KG1 (cell line): ENCODE data around the gene BIRC7.
"Not testable (repeated sequence)": the region's sequence is repeated elsewhere in the genome, so short reads cannot be mapped to it uniquely, and the experiment has no call there.

ENCODE experiments used
- DNase-seq: peaks from one replicate; lab custom pipeline; 2025; lab: John Stamatoyannopoulos, UW

The BIRC7 gene

DNA sequence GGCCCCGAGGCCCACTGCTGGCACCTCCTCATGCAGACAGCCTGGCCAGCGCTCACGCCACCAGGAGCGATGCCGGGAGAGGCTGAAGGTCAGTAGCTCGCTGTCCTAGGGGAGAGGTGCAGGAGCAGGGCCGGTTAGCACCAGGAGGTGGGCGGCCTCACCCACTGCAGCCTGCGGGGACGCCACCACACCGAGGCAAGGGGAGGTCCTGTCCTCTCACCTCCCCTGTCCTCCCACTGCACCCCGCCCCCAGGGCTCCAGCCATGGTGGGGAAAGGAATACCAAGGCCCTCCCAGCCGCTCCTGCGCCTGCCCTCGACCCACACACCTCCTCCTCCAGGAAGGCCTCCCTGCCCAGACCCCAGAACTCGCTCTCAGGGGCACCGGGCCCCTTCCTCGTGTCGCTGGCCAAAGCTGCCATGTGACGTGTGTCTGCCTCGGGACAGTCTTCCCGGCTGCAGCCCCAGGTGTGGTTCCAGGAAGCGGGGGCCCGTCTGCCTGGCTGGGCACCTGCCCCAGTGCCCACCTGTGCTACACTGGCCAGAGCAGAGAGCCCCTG lies 12.0 kb downstream of the BIRC7 start:
- DNase-seq, result no peak

- DNase-seq, result no peak
Measured at GRCh38 chr20:63248835-63249591, 13.3 kb downstream of the BIRC7 start.

DNA sequence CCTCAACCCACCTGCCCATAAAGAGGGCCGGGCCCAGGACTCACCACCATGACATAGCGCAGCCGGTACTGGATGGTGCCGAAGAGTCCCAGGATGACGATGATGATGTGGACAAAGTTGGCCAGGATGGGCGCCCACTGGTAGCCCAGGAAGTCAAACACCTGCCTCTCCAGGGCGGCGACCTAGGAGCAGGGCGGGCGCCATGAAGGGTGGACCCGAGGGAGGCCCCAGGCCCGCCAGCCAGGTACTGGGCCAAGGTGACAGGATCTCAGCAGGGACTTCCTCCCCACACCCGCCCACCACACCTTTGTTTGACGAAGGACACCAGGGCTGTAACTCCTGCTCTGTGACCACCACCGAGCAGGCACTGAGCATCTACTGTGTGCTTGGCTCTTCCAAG lies 14.2 kb downstream of the BIRC7 start:
- no peak for DNase-seq

GRCh38 chr20:63251350-63251749 lies 15.6 kb downstream of the BIRC7 start:
- DNase-seq, result not testable (repeated sequence)

DNA sequence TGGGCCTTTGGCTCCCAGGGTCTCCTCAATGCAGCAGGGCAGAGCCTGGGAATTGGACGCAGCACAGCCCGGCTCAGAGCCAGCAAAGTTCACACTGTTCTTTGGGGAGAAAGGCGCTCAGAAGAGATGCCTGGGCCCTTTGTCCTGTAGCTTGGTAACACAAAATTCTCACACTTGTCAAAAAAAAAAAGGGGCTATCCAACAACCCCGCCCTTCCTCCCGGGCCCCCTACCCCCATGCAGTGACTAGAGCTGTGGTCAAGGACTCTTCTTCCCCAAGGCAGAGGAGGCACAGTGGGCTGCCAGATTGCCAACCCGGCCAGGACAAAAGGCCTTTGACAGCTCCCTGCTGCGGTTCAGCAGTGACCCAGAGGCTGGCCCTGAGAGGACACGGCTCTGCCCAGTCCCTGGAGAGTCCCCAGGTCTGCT lies 16.6 kb downstream of the BIRC7 start:
- DNase-seq, result no peak

DNA sequence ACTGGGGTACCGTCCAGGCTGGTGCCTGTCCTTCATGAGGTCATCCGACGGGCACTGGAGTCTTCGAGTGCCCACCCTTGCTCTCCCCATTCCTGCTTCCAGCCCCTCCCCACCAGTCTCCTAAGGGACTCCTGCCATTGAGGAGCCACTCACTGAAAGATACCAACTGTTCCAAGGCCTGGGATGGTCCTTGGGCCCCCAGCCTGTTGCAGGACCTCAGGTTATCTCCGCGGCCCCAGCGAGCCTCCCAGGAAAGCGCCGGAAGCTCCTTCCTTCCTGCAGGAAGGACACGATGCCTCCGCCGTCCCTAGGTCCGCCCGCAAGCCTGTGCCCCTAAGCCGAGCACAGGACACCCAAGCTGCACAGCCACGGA lies 17.3 kb downstream of the BIRC7 start:
- DNase-seq, result no peak

DNA sequence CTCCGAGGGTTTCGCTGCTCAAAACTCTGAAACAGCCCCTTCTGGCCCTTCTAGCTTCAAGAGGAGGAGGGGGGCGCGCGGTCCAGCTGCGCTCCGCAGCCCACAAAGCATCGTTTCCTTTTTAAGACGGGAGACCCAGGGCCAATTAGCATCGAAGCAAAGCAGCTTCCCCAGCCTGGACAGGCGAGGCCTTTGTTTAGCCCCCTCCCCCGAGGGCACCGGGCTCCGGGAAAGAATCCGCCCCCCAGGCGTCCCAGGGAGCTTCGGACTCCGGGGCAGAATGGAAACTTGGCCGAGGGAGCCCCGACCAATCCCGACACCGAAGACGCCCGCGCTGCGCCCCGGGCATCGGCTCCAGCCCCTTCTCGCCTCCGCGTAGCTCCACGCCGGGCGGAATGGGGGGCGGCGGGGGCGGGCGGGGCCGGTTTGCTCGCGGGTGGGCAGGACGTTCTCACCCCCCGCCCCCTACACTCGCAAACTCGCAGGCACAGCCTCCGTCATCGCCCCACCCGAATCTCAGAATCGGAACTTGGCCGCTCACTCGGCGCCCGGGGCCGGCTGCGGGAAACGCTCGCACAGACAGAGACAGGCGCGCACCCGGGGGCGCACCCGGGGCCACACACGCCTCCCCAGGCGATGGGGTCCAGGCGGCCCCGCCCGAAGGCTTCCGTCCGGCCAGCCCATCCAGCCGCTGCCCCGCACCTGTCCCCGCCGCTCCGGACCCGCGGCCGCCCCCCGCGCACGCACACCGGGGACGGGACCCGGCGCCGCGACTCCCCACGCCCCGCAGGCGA lies 17.9 kb downstream of the BIRC7 start:
- DNase-seq, result no peak

- no peak for DNase-seq
Measured at GRCh38 chr20:63254232-63254605, 18.5 kb downstream of the BIRC7 start, which contains the start of gene NKAIN4. Gene NKAIN4, minus strand, starts transcription at chr20:63254463. Its CDS starts 13 bp downstream, at chr20:63254450.

- no peak for DNase-seq
Measured at GRCh38 chr20:63254606-63255384, 19.1 kb downstream of the BIRC7 start.

DNA sequence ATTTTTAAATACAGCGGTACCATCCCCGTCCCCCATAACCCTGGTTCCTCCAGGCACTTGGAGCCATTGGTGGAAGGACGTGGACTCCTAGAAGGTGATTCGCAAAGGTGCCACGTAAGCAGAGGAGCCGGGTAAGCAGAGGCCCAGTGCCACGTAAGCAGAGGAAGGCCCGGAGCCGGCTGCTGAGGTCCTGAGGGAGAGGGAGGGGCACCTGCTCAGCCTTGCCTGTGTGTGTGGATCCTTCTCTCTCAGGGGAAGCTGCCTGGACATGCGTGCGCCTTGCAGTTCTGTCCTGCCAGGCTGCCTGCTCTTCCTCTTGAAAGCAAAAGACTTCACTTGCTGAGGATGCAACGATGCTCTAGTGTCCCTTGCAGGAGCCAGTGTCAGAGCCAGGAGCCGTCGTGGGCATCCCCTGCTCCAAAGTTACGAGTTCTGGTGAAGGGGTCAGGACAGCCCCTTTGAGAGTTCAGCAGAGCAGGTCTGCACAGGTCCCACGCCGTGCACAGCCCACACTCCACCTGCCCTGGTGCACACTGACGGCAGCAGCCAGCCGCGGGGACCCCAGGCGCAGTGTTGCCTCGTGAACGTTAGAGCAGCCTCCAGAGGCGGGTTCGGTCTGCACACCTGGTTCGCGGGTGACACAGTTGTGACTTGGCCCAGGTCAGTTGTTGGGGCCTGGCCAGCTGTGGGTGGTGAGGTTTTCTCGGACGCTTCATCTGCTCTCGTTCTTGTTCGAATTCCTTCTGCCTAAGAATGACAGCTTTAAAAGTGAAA lies 20.4 kb downstream of the BIRC7 start:
- no peak for DNase-seq

GRCh38 chr20:63256954-63257353 lies 21.2 kb downstream of the BIRC7 start:
- DNase-seq, result no peak

- DNase-seq, result no peak
Measured at GRCh38 chr20:63257629-63258028, 21.9 kb downstream of the BIRC7 start.

DNA sequence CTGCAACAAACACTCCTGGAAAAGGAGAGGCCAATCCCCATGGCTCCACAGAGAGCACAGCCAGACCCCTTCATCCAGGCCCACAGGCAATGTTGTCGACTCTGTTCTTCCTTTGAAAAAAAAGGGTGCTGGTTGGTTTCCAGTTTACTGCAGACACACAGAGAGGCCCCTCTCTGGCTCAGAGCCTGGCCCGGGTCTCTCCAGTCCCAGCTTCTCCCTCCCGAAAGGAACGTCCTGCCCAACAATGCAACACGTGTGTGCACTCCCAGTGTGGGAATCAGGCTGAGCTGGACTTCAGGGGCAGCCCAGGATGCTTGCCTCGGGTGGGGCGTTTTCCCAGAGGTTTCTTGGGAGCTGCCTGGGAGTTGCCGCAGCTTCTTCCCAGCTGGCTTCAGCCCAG lies 23.1 kb downstream of the BIRC7 start:
- DNase-seq, result no peak

DNA sequence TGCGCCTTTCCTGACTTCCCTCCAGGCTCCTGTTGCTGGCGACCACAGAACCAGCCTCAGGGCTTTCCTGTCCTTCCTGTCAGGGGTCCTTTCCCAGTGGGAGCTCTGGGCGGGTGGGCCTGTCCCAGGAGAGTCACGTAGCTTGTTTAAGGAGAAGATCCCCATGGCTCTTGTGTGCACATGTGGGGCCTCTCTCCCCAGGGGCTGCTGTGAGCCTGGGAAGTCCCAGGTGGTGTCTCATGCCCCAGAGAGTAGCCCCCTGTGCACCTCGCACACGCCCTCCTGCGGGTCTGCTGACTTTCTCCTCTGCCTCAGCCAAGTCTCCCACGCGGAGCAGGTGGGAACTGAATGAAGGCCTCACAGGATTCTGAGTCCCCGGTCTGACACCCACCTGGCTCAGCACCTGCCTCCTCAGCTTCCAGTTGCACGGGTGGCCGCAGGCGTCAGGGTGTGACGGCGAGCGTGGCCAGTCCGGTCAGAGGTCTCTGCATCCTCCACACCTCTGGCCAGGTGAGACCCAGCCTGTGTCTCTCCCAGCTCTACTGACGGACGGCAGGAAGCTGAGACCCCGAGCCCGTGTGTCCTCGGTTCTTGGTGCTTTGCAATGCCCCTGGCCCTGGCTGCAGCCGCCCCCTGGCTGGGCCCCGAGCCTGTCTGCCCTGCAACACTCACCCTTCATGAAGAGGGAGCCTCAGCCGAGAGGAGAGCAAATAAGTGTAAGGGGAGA lies 24.2 kb downstream of the BIRC7 start:
- no peak for DNase-seq

DNA sequence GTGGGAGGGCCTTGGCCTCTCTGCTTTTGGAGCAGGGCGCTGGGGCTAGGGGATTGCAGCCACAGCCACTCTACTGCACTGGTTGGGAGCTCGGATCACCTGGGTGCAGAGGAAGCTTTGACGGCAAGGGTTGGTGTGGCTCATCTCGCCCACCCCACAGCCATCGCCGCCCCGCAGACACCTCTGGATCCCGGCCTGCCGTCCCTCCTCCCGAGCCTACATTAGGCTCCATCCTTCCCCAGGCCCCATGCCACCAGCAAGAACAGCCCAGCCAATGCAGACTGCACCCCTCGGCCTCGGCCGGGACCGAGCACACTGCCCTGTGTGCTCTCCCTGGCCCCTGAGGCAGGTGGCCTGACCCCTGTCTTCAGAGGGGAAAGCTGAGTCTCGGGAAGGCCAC lies 24.8 kb downstream of the BIRC7 start:
- DNase-seq, result no peak

DNA sequence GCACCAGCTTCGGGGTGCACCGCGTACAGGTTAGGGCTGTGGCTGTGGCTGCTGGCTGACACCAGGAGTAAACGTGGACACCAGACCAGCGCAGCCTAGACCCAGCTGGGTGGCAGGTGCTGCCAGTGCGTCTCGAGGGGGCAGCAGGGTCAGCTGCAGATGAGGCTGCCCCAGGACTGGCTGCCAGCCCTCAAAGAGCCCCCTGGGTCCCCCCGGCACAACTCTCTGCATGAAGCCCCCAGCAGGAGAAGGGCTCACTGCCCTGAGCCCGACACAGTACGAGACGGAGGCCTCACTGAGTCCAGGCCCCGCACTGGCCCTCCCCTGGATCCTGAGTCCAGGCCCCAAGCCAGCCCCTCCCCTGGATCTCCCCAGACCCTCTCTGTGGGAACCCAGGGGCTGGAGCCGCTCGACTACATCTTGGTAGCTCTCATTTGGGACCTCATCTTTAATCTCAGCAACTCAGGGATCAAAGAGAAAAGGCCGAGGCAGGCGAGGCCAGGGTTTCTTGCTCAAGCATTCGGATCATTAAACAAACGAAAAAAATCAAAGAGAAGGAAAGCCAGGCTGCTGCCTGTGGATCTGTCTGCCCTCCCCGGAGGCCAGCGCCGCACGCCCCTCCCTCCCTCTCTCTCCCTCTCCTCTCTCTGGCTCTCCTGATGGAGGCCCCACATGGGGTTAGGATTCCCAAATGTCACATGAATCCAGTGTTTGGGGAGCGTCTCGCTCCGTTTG lies 25.5 kb downstream of the BIRC7 start:
- no peak for DNase-seq

- no peak for DNase-seq
Measured at GRCh38 chr20:63261795-63262528, 26.3 kb downstream of the BIRC7 start.

DNA sequence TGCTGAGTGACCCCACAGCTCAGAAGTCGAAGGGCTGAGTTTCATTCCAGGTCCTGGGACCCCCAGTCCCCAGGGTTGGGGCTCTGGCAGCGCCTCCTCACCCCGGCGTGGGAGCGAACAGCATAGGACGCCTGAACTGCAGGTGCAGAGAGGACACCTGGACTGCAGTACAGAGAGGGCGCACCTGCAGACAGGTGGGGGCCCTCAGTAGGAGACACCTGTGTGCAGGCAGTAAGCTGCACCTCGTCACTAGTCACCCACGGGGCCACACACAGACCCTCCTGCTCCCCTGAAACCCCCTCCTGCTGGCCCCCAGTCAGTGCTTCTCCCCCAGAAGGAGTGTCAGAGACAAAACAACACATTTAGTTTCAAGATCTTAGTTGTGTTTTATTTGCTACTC lies 27.1 kb downstream of the BIRC7 start:
- no peak for DNase-seq

- no peak for DNase-seq
Measured at GRCh38 chr20:63264000-63264399, 28.3 kb downstream of the BIRC7 start.
